ENCODE results near the gene ABCD4.

- TF ChIP-seq, protein P1, sequence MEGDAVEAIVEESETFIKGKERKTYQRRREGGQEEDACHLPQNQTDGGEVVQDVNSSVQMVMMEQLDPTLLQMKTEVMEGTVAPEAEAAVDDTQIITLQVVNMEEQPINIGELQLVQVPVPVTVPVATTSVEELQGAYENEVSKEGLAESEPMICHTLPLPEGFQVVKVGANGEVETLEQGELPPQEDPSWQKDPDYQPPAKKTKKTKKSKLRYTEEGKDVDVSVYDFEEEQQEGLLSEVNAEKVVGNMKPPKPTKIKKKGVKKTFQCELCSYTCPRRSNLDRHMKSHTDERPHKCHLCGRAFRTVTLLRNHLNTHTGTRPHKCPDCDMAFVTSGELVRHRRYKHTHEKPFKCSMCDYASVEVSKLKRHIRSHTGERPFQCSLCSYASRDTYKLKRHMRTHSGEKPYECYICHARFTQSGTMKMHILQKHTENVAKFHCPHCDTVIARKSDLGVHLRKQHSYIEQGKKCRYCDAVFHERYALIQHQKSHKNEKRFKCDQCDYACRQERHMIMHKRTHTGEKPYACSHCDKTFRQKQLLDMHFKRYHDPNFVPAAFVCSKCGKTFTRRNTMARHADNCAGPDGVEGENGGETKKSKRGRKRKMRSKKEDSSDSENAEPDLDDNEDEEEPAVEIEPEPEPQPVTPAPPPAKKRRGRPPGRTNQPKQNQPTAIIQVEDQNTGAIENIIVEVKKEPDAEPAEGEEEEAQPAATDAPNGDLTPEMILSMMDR (IDR thresholded peaks at IDR 0.05), result no peak
- TF ChIP-seq POLR2A (IDR thresholded peaks at IDR 0.05), result no peak
Observed at GRCh38 chr14:74299061-74299545, 3.6 kb downstream of the ABCD4 start.

Measured in thyroid gland (tissue), 4 donors.